CD1c-positive myeloid dendritic cell (primary cell): ENCODE measurements around the gene PCDH10.
"Not testable (repeated sequence)": the region's sequence is repeated elsewhere in the genome, so short reads cannot be mapped to it uniquely, and the experiment has no call there.

Source experiments
- DNase-seq: peaks from one replicate; pipeline ENCODE4 v3.0.0-alpha.2; 2016; ENCODE audit errors: extremely low spot score

PCDH10 gene

GRCh38 chr4:133233922-133234321, 84.8 kb downstream of the PCDH10 start:
- DNase-seq, result no peak

DNA sequence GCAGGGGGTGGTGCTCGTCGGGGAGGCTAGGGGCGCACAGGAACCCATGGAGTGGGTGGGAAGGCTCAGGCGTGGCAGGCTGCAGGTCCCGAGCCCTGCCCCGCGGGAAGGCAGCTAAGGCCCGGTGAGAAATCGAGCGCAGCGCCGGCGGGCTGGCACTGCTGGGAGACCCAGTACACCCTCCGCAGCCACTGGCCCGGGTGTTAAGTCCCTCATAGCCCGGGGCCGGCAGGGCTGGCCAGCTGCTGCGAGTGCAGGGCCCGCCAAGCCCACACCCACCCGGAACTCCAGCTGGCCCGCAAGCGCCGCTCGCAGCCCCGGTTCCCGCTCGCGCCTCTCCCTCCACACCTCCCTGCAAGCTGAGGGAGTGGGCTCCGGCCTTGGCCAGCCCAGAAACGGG, 91.4 kb downstream of the PCDH10 start:
- not testable (repeated sequence) for DNase-seq
